Measurements from ENCODE around the gene WDR38. TPM values are rescaled to one million over a fixed set of nuclear protein-coding genes. Genes with fewer than 3 reads are reported as not detected.

WDR38 gene
- total RNA-seq, 4 donors from 2014 or later, result 0.39 TPM; not detected in 3

- Histone ChIP-seq H3K4me3 (no peak overlapping the region), H3K4me1 (peaks cover 0 to 41% (median 18%) of the 10 kb centered on the region in 4 donors), H3K27me3 (no peaks in the 10 kb centered on the region), H3K9me3 (no peaks in the 10 kb centered on the region), H3K27ac (no peak overlapping the region), H3K36me3 (peaks cover 0 to 50% (median 8%) of the 10 kb centered on the region in 3 donors)
- no peak for TF ChIP-seq POLR2A (IDR thresholded peaks at IDR 0.05)
- no peak for TF ChIP-seq CTCF (IDR thresholded peaks at IDR 0.05)
- no peak for TF ChIP-seq EP300 (IDR thresholded peaks at IDR 0.05)
- WGBS, 2 donors, result 67 to 69% methylated on average over 9 of the region's 9 CpGs
- no peak for DNase-seq (ENCODE audit: low spot score in 2 of 2)
Observed at GRCh38 chr9:124858330-124859046, 5.2 kb downstream of the WDR38 start.

GRCh38 chr9:124859803-124860581 lies 6.7 kb downstream of the WDR38 start:
- no peak for TF ChIP-seq EP300 (IDR thresholded peaks at IDR 0.05)
- no peak for TF ChIP-seq CTCF (IDR thresholded peaks at IDR 0.05)
- TF ChIP-seq POLR2A (IDR thresholded peaks at IDR 0.05), result no peak
- Histone ChIP-seq H3K27me3 (no peaks in the 10 kb centered on the region), H3K36me3 (peaks cover 0 to 50% (median 8%) of the 10 kb centered on the region in 3 donors), H3K4me1 (peaks cover 0 to 38% (median 17%) of the 10 kb centered on the region in 4 donors), H3K27ac (peak overlapping the region in 2 of 4 donors; percentile 55 to 89), H3K9me3 (no peaks in the 10 kb centered on the region), H3K4me3 (peak overlapping the region in 2 of 4 donors; percentile 77 to 88)
- WGBS, 2 donors, result 54 to 64% methylated on average over 10 of the region's 10 CpGs
- DNase-seq (ENCODE audit: low spot score in 2 of 2), result no peak

GRCh38 chr9:124860582-124861341 lies 7.5 kb downstream of the WDR38 start:
- H3K27ac ChIP-seq, result peak overlapping the region; percentile 76 to 94 (median 86)
- peaks cover 0 to 50% (median 8%) of the 10 kb centered on the region in 3 donors for H3K36me3 ChIP-seq
- DNase-seq (ENCODE audit: low spot score in 2 of 2), result no peak
- no peaks in the 10 kb centered on the region for H3K9me3 ChIP-seq
- WGBS, 2 donors, result 10 to 13% methylated on average over 12 of the region's 12 CpGs
- H3K27me3 ChIP-seq, result no peaks in the 10 kb centered on the region
- TF ChIP-seq POLR2A (IDR thresholded peaks at IDR 0.05) (no peak), EP300 (IDR thresholded peaks at IDR 0.05) (no peak), CTCF (IDR thresholded peaks at IDR 0.05) (no peak)
- peaks cover 0 to 38% (median 17%) of the 10 kb centered on the region in 4 donors for H3K4me1 ChIP-seq
- peak overlapping the region; percentile 77 to 99 (median 92) for H3K4me3 ChIP-seq

- H3K36me3 ChIP-seq, result peaks cover 0 to 42% (median 8%) of the 10 kb centered on the region in 3 donors
- WGBS, 2 donors, result 0% methylated on average over 26 to 43 of the region's 92 CpGs
- H3K27ac ChIP-seq, result peak within 1 kb of the TSS; percentile 76 to 94 (median 86)
- H3K4me1 ChIP-seq, result peaks cover 0 to 38% (median 17%) of the 10 kb centered on the region in 4 donors
- peak within 1 kb of the TSS; percentile 77 to 99 (median 92) for H3K4me3 ChIP-seq
- TF ChIP-seq EP300 (IDR thresholded peaks at IDR 0.05) (peak; percentile 80 to 98), POLR2A (IDR thresholded peaks at IDR 0.05) (peak; percentile 75 to 91), CTCF (IDR thresholded peaks at IDR 0.05) (peak in 2 of 5 experiments; percentile 14 to 36)
- H3K27me3 ChIP-seq, result no peaks in the 10 kb centered on the region
- DNase-seq (ENCODE audit: low spot score in 2 of 2), result peak; percentile 90 to 92
- H3K9me3 ChIP-seq, result no peaks in the 10 kb centered on the region
Observed at GRCh38 chr9:124861342-124862229, 8.3 kb downstream of the WDR38 start, which contains the start of the genes ARPC5L and RPL35. TSS of gene ARPC5L (plus strand) at chr9:124862130. CDS start at chr9:124869291, 7,161 bp downstream. TSS of gene RPL35 (minus strand) at chr9:124861957. CDS start at chr9:124861912, 45 bp downstream.
